Stimulated activated effector memory CD8-positive, alpha-beta T cell treated with anti-CD3 and anti-CD28 coated beads, Interleukin-12 subunit alpha, Interleukin-12 subunit beta, amount 100 ng/mL, for 72 hours (primary cell): ENCODE results near the gene TEX48.
A peak's percentile ranks its signal among the peaks of the same experiment; 100 is the strongest.

ENCODE experiments used
- ATAC-seq: fragments of 150-1000 bp; cut with Tn5 transposase; 2 replicates; pipeline ENCODE4 v1.10.0; 2021
- DNase-seq, 2 donors: peaks; one replicate each; pipeline ENCODE4 v3.0.0; 2021 to 2022; ENCODE audit warnings: low spot score in 2 of 2
- H3K27ac Mint-ChIP-seq: one replicate; pipeline ENCODE4 v1.8.0; 2022; ENCODE audit warnings: mild to moderate bottlenecking, mixed read lengths
- H3K36me3 Mint-ChIP-seq: one replicate; pipeline ENCODE4 v1.8.0; 2022; ENCODE audit warnings: mild to moderate bottlenecking, mixed read lengths
- H3K4me1 Mint-ChIP-seq: one replicate; pipeline ENCODE4 v1.8.0; 2022; ENCODE audit warnings: mixed read lengths
- H3K4me3 Mint-ChIP-seq: one replicate; pipeline ENCODE4 v1.8.0; 2022; ENCODE audit warnings: mild to moderate bottlenecking, mixed read lengths
- H3K9me3 Mint-ChIP-seq: one replicate; pipeline ENCODE4 v1.8.0; 2022; ENCODE audit warnings: mixed read lengths

Gene TEX48

GRCh38 chr9:114701988-114702387 lies 20.0 kb upstream of the TEX48 start:
- Mint-ChIP-seq H3K4me3 (no peak overlapping the region), H3K27ac (no peak overlapping the region), H3K4me1 (peaks cover 43% of the 10 kb centered on the region), H3K9me3 (no peaks in the 10 kb centered on the region), H3K36me3 (peaks cover 12% of the 10 kb centered on the region)
- ATAC-seq: no peak
- DNase-seq: no peak

- ATAC-seq: peak; percentile 75
- DNase-seq: no peak
- Mint-ChIP-seq H3K4me1 (peaks cover 66% of the 10 kb centered on the region), H3K36me3 (peaks cover 19% of the 10 kb centered on the region), H3K27ac (peak overlapping the region; percentile 96), H3K9me3 (no peaks in the 10 kb centered on the region), H3K4me3 (peak overlapping the region; percentile 59)
These were observed 16.0 kb upstream of the TEX48 start for GRCh38 chr9:114697951-114698351.

- H3K4me3 Mint-ChIP-seq: peak overlapping the region; percentile 59
- peaks cover 19% of the 10 kb centered on the region for H3K36me3 Mint-ChIP-seq
- peak overlapping the region; percentile 96 for H3K27ac Mint-ChIP-seq
- H3K4me1 Mint-ChIP-seq: peaks cover 66% of the 10 kb centered on the region
- H3K9me3 Mint-ChIP-seq: no peaks in the 10 kb centered on the region
- peak; percentile 31 to 85 for DNase-seq
- ATAC-seq: peak; percentile 84
These were observed 15.0 kb upstream of the TEX48 start for GRCh38 chr9:114696814-114697544.

- ATAC-seq (no peak), DNase-seq (no peak)
- peak overlapping the region; percentile 96 for H3K27ac Mint-ChIP-seq
- H3K4me1 Mint-ChIP-seq: peaks cover 70% of the 10 kb centered on the region
- H3K36me3 Mint-ChIP-seq: peaks cover 22% of the 10 kb centered on the region
- H3K9me3 Mint-ChIP-seq: no peaks in the 10 kb centered on the region
- peak overlapping the region; percentile 59 for H3K4me3 Mint-ChIP-seq
These were observed 14.0 kb upstream of the TEX48 start for GRCh38 chr9:114695948-114696347.

- peak in 1 of 2 donors; percentile 59 for DNase-seq
- H3K27ac Mint-ChIP-seq: peak overlapping the region; percentile 48
- H3K36me3 Mint-ChIP-seq: peaks cover 26% of the 10 kb centered on the region
- peak overlapping the region; percentile 10 for H3K4me3 Mint-ChIP-seq
- no peaks in the 10 kb centered on the region for H3K9me3 Mint-ChIP-seq
- H3K4me1 Mint-ChIP-seq: peaks cover 76% of the 10 kb centered on the region
- no peak for ATAC-seq
These were observed 12.8 kb upstream of the TEX48 start for GRCh38 chr9:114694719-114695269.

- H3K27ac Mint-ChIP-seq: no peak overlapping the region
- H3K4me1 Mint-ChIP-seq: peaks cover 73% of the 10 kb centered on the region
- H3K36me3 Mint-ChIP-seq: peaks cover 26% of the 10 kb centered on the region
- no peak for ATAC-seq
- no peak for DNase-seq
- no peak overlapping the region for H3K4me3 Mint-ChIP-seq
- no peaks in the 10 kb centered on the region for H3K9me3 Mint-ChIP-seq
These were observed 12.2 kb upstream of the TEX48 start for GRCh38 chr9:114694146-114694545.

- Mint-ChIP-seq H3K4me1 (peaks cover 69% of the 10 kb centered on the region), H3K4me3 (no peak overlapping the region), H3K27ac (no peak overlapping the region), H3K36me3 (peaks cover 26% of the 10 kb centered on the region), H3K9me3 (no peaks in the 10 kb centered on the region)
- no peak for DNase-seq
- ATAC-seq: no peak
These were observed 11.4 kb upstream of the TEX48 start for GRCh38 chr9:114693248-114693855.

GRCh38 chr9:114691956-114692295 lies 9.9 kb upstream of the TEX48 start:
- peaks cover 14% of the 10 kb centered on the region for H3K36me3 Mint-ChIP-seq
- no peak for DNase-seq
- no peak for ATAC-seq
- peaks cover 57% of the 10 kb centered on the region for H3K4me1 Mint-ChIP-seq
- H3K27ac Mint-ChIP-seq: peak overlapping the region; percentile 81
- no peaks in the 10 kb centered on the region for H3K9me3 Mint-ChIP-seq
- peak overlapping the region; percentile 47 for H3K4me3 Mint-ChIP-seq

- peak; percentile 34 to 84 for DNase-seq
- ATAC-seq: peak; percentile 94
- H3K36me3 Mint-ChIP-seq: peaks cover 7% of the 10 kb centered on the region
- H3K9me3 Mint-ChIP-seq: no peaks in the 10 kb centered on the region
- peak overlapping the region; percentile 81 for H3K27ac Mint-ChIP-seq
- peak overlapping the region; percentile 47 for H3K4me3 Mint-ChIP-seq
- peaks cover 57% of the 10 kb centered on the region for H3K4me1 Mint-ChIP-seq
These were observed 9.3 kb upstream of the TEX48 start for GRCh38 chr9:114691046-114691955.

- Mint-ChIP-seq H3K36me3 (peaks cover 7% of the 10 kb centered on the region), H3K4me1 (peaks cover 59% of the 10 kb centered on the region), H3K9me3 (no peaks in the 10 kb centered on the region), H3K27ac (peak overlapping the region; percentile 81), H3K4me3 (no peak overlapping the region)
- ATAC-seq (no peak), DNase-seq (no peak)
These were observed 8.3 kb upstream of the TEX48 start for GRCh38 chr9:114690308-114690707.

- Mint-ChIP-seq H3K4me3 (no peak overlapping the region), H3K4me1 (peaks cover 55% of the 10 kb centered on the region), H3K27ac (peak overlapping the region; percentile 81), H3K36me3 (peaks cover 7% of the 10 kb centered on the region), H3K9me3 (no peaks in the 10 kb centered on the region)
- ATAC-seq (no peak), DNase-seq (no peak)
These were observed 7.8 kb upstream of the TEX48 start for GRCh38 chr9:114689813-114690212.

- Mint-ChIP-seq H3K36me3 (peaks cover 7% of the 10 kb centered on the region), H3K4me1 (peaks cover 53% of the 10 kb centered on the region), H3K9me3 (no peaks in the 10 kb centered on the region), H3K4me3 (no peak overlapping the region), H3K27ac (no peak overlapping the region)
- no peak for DNase-seq
- no peak for ATAC-seq
These were observed 7.1 kb upstream of the TEX48 start for GRCh38 chr9:114688909-114689610.

GRCh38 chr9:114688379-114688778 lies 6.4 kb upstream of the TEX48 start:
- Mint-ChIP-seq H3K36me3 (peaks cover 7% of the 10 kb centered on the region), H3K4me1 (peaks cover 52% of the 10 kb centered on the region), H3K4me3 (no peak overlapping the region), H3K9me3 (no peaks in the 10 kb centered on the region), H3K27ac (no peak overlapping the region)
- no peak for ATAC-seq
- no peak for DNase-seq

GRCh38 chr9:114687034-114687433 lies 5.0 kb upstream of the TEX48 start:
- H3K9me3 Mint-ChIP-seq: no peaks in the 10 kb centered on the region
- H3K4me3 Mint-ChIP-seq: no peak overlapping the region
- peaks cover 7% of the 10 kb centered on the region for H3K36me3 Mint-ChIP-seq
- ATAC-seq (no peak), DNase-seq (no peak)
- no peak overlapping the region for H3K27ac Mint-ChIP-seq
- H3K4me1 Mint-ChIP-seq: peaks cover 51% of the 10 kb centered on the region

GRCh38 chr9:114685951-114686350 lies 4.0 kb upstream of the TEX48 start:
- H3K4me1 Mint-ChIP-seq: peaks cover 51% of the 10 kb centered on the region
- H3K27ac Mint-ChIP-seq: peak overlapping the region; percentile 63
- no peaks in the 10 kb centered on the region for H3K9me3 Mint-ChIP-seq
- no peak for ATAC-seq
- no peak overlapping the region for H3K4me3 Mint-ChIP-seq
- H3K36me3 Mint-ChIP-seq: peaks cover 4% of the 10 kb centered on the region
- no peak for DNase-seq
